Astrocyte of the spinal cord (primary cell): ENCODE data around the gene TEK.

ENCODE experiments used
- DNase-seq: peaks from one replicate; pipeline ENCODE4 v3.0.0; 2011; ENCODE audit warnings: low read depth, low spot score
- H3K4me3 ChIP-seq: 2 replicates; pipeline ENCODE4 v1.5.1; 2011; ENCODE audit warnings: low read depth, mild to moderate bottlenecking, low read length, moderate library complexity
- CTCF ChIP-seq: IDR thresholded peaks from 2 replicates; pipeline ENCODE4 v1.5.1; 2012; ENCODE audit warnings: low read depth, mild to moderate bottlenecking, low read length, inconsistent platforms
- in situ Hi-C: cut with HindIII; loops from 2 replicates; pipeline ENCODE4 v1.10.0; 2017; ENCODE audit warnings: low sequenced_read_pairs

TEK gene

GRCh38 chr9:27165670-27166069 lies 56.6 kb downstream of the TEK start:
- no peak for TF ChIP-seq CTCF
- in situ Hi-C loops = no loop called here
- H3K4me3 ChIP-seq = no peak overlapping the region
- DNase-seq = no peak

GRCh38 chr9:27168496-27168895 lies 59.5 kb downstream of the TEK start:
- no peak for TF ChIP-seq CTCF
- no peak for DNase-seq
- no peak overlapping the region for H3K4me3 ChIP-seq
- in situ Hi-C loops = no loop called here

- in situ Hi-C loops = no loop called here
- H3K4me3 ChIP-seq = no peak overlapping the region
- TF ChIP-seq CTCF = no peak
- DNase-seq = no peak
Observed at GRCh38 chr9:27168951-27169350, 59.9 kb downstream of the TEK start.

GRCh38 chr9:27176971-27177370 lies 67.9 kb downstream of the TEK start:
- no peak overlapping the region for H3K4me3 ChIP-seq
- DNase-seq = no peak
- TF ChIP-seq CTCF = no peak
- in situ Hi-C loops = no loop called here

- no peak for TF ChIP-seq CTCF
- in situ Hi-C loops = no loop called here
- DNase-seq = peak; percentile 53
- no peak overlapping the region for H3K4me3 ChIP-seq
Observed at GRCh38 chr9:27179245-27179865, 70.3 kb downstream of the TEK start.

- no peak for TF ChIP-seq CTCF
- peak; percentile 77 for DNase-seq
- no peak overlapping the region for H3K4me3 ChIP-seq
Observed at GRCh38 chr9:27181381-27181780, 72.4 kb downstream of the TEK start.

DNA sequence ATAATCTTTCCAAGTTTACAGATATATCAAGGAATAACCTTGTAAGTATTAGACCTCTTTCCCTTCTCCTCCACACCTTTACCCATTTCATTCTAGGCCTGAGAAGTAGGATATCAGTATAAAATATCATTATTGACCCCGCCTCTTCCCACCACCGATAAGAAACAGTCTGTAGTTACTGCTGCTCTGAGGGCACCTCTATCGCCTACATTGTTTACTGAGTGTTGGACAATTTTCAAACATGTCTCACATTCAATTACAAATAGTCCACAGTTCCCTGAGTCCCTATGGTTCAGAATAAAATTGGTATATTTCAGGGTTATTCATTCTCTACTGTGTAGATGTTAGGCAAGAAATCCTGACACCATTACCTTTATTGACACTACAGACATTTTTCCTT lies 73.4 kb downstream of the TEK start:
- no peak for TF ChIP-seq CTCF

More at GRCh38 chr9:27181381-27181780, 72.4 kb downstream of the TEK start:
- in situ Hi-C loops = no loop called here

More for the DNA sequence above, 73.4 kb downstream of the TEK start:
- in situ Hi-C loops = no loop called here
- H3K4me3 ChIP-seq = no peak overlapping the region
- no peak for DNase-seq
